G401 (cell line): ENCODE data around the gene PRSS38. TPM values are rescaled to one million over a fixed set of nuclear protein-coding genes. Genes with fewer than 3 reads are reported as not detected.

Experiments
- DNase-seq: peaks from one replicate; pipeline ENCODE4 v3.0.0-alpha.2; 2015; ENCODE audit warnings: low spot score
- in situ Hi-C: cut with HindIII; loops from 2 replicates; pipeline ENCODE4 v1.10.0; 2016; ENCODE audit warnings: low sequenced_read_pairs, mixed read lengths
- total RNA-seq: library from RNA; depleted of rRNA; stranded (reverse); fragments of >200 nt; shearing (Covaris generic); gene quantifications from 2 replicates; pipeline ENCODE4 v1.2.3, GENCODE V29; 2014

PRSS38 gene
- total RNA-seq, 1 experiment from 2014 or later: not detected

DNA sequence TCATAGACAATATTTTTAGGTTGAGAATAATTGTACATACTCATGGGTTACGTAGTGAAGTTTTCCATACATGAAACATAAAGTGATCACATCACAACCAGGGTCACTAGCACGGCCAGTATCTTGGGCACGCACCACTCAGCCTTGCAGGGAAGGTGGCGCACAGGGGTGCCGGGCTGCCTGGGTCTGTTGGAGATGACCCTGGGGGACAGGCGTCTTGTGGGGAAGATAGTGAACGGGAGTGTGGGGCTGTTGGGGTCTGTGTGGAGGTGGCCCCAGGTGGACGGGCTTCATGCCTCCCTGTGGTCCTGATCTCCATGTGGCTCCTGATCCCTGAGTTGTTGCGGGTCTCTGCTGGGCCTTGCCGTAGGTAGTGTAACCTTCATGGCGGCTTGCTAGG, 38.3 kb upstream of the PRSS38 start:
- no peak for DNase-seq
- in situ Hi-C loops: no loop called here

DNA sequence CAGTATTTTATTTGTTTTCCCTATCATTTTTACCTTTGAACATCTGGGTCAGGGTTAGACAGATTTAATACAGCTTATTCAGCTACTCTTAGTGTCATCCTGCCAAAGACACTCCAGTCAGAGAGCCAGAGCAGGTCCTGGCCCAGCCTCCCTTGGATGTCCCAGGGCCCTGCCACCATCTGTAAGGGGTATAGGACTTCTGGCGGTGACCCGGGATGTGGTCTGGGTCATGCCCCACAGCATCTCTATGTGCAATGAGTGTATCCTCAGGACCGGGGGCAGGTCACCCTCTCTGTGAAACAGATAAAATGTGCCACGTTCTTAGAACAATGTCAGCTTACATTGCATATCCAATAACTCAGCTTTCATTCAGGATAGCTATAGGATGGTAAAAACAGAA, 37.8 kb upstream of the PRSS38 start:
- DNase-seq: no peak
- in situ Hi-C loops: no loop called here

DNA sequence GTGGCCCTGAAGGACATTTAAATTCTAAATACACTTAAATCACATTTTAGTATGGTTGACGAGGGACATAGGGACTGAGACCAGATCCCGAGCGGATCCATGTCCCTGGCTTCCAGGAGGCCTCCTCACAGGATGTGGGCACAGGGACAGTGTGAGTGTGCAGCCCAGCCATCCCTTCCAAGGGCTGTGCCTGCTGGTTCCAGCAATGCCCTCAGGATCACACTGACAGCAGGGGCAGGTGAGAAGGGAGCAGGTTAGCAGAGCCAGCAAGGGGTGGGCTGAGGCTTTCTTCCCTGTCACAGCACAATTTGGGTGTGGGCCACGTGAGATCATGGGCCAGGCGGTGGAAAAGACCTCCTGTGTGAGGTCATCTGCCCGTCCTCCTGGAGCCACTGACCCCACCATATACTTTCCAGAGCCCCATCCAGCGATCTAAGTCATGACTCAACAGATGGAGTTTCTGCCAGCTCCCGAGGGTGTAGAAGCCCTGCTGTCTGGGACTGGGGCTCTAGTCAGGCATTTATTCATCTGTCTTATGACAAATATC, 37.0 kb upstream of the PRSS38 start:
- peak; percentile 52 for DNase-seq
- in situ Hi-C loops: no loop called here

DNA sequence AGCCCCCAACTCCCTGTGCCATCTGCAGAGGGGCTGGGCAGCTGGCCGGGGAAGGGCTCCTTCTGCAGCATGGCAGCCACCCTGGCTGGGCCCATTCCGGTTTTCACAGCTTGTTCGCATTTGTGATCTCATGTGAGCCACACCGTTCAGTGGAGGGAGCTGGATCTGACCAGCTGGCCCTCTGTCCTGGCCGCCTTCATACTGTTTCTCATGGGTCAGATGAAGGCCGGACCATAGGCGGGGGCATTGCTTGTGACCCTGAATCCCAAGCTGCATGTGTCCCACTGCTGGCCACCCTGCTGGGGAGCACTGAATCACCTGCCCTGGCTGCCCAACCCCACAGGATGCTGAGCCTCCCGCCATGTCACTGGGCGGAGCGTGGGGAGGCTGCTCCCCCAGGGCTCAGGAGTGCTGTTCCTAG, 36.4 kb upstream of the PRSS38 start:
- in situ Hi-C loops: no loop called here
- peak; percentile 38 for DNase-seq

DNA sequence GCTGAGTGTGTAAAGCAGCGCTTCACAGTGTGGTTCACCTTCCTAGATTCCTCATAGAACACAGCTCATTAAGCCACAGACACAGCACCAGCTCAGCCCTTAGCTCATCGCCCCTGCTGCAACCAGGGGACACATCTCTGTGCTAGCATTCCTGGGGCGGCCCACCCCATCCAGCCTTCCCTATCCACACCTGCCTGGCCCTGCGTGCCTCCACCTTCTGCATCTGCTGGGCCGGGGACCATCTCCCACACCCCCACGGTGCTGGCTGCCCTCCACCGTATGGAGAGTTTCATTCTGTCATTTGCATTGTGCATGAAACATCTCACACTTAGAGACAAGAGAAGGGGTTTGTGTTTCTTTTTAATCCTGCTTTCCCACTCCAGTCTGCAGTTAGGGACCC, 35.8 kb upstream of the PRSS38 start:
- DNase-seq: peak; percentile 16
- in situ Hi-C loops: no loop called here

DNA sequence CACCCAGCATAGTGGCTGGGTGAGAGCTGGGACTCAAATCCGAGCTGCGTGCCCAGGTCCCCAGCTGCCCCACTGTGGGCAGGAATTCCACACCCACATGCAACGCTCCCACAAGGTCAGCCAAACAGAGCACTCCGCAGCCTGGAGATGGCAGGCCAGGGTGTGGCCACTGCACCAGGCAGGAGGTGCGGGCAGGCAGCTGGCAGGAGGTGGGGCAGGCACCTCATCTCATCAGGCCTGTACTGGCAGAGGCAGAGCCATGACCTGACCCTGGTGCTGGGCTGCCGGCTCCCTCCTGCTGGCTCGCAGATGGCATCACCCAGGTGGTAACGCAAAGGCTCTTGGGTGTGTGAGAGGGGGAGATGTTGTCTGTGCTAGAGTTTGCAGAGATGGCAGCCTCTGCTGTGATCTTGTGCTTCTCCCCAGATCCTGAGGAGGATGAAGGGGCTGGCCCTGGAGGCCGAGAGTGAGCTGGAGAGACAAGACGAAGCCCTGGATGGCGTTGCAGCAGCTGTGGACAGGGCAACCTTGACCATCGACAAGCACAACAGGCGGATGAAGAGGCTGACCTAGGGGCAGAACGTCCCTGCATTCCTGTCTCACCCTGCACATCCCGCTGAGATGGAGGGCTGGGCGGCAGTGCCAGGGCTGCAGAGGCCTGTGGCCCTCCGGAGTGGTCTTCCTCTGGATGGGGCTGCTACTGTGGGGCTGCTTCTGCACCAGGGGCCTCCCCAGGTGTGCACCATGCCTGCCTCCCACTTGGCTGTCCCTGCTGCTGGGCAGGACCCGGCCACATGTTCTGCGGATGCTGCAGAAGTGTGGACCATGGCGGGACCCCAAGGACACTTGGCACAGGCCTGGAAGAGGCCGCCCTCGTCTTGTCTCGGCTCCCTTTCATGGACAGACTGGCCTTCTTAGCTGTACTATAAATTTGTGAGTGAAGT, 35.1 kb upstream of the PRSS38 start:
- in situ Hi-C loops: no loop called here
- peak; percentile 75 for DNase-seq

DNA sequence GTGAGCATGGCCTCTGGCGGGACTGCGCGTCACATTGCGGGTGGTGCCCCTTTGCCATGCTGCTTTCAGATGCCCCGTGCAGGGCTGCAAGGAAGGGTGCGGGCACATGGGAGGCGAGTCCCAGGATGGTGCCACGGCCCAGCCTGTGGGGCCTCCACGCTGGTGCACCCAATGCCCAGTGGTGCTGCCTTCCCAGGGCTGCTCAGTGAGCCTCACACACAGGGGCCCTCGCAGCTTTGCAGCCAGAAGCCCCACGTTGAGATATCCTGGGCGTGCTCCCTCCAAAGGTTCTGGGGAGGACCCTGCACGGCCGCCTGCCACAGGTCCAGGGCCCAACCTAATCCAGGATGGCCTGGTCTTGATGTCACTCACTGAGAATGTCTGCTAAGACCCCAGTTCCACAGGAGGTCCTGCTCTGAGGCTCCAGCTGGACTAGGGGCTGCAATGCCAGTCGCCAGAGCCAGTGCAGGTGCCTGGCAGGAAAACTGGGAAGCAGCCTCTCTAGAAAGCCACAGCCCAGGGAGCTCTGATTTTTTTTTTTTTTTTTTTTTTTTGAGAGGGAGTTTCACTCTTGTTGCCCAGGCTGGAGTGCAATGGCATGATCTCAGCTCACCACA, 34.1 kb upstream of the PRSS38 start:
- in situ Hi-C loops: no loop called here
- no peak for DNase-seq

DNA sequence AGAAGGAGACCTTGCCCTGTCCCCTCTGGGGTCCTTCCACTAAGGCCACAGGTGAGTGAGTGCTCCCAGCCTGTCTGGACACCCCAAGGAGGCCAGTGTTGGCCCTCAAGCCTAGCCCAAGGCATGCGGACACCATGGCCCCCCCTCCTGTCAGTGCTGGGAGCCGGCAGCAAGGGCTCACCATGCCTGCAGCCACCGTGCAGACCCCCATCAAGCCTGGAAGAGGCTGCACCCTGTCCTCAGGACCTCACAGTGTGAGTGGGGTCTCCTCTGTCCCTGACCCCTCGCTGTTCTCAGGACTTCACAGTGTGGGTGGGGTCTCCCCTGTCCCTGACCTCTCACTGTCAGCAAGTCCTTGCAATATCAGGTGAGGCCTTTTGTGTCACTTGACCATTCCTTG, 33.2 kb upstream of the PRSS38 start:
- in situ Hi-C loops: no loop called here
- no peak for DNase-seq

DNA sequence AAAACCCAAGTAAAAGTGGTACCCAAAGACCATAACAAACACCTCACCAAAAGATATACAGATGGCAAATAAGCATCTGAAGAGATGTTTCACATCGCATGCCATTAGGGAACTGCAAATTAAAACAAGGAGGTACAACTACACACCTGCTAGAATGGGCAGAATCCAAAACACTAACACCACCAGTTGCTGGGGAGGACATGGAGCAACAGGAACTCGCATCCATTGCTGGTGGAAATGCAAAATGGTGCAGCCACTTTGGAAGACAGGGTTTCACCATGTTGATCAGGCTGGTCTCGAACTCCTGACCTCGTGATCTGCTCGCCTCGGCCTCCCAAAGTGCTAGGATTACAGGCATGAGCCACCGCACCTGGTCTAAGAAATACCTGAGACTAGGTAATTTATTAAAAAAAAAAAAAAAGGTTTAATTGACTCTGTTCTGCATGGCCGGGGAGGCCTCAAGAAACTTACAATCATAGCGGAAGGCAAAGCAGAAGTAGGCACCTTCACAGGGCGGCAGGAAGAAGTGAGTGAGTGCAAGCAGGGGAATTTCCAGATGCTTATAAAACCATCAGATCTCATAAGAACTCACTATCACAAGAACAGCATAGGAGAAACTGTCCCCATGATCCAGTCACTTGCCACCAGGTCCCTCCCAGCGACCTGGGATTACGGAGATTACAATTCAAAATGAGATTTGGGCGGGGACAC, 30.2 kb upstream of the PRSS38 start:
- no peak for DNase-seq
- in situ Hi-C loops: no loop called here

DNA sequence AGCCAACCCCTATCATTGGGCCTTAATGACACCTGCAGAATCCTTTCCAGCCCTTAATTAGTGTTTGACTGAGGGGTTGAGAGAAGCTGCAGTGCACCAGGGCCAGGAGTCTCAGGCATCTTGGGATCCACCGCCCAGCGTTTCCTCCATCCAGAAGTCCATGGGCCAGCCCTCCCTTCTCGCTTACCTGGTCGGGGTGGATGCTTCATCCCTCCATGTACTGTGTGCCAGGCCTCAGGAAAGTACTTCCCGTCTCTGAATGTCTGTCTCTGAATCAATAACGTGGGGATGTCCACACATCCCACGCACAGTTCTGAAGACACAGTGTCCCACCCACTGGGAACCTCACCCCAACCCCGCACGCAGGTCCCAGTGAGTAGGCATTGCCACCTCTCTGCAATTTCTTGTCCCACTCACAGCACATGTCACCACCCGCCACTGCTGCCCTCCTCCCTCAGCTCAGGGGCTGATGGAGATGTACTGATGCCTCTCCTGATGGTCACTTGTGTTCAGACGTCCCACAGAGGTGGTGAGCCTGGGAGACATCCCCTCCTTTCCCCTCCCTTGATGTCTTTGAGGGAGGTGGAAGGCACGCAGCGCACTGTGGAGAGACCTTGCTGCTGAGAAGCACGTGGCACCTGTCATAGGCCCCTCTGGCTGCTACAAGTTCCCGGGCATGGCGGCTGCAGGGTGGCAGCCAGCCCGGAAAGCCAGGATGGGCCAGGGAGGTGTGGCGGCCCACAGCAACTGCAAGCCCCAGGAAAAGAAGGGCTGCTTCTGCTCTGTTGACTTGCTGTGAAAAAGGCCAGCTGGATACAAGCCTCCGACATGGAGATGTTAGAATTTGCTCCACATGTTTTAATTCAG, 29.4 kb upstream of the PRSS38 start:
- in situ Hi-C loops: no loop called here
- peak; percentile 45 for DNase-seq

DNA sequence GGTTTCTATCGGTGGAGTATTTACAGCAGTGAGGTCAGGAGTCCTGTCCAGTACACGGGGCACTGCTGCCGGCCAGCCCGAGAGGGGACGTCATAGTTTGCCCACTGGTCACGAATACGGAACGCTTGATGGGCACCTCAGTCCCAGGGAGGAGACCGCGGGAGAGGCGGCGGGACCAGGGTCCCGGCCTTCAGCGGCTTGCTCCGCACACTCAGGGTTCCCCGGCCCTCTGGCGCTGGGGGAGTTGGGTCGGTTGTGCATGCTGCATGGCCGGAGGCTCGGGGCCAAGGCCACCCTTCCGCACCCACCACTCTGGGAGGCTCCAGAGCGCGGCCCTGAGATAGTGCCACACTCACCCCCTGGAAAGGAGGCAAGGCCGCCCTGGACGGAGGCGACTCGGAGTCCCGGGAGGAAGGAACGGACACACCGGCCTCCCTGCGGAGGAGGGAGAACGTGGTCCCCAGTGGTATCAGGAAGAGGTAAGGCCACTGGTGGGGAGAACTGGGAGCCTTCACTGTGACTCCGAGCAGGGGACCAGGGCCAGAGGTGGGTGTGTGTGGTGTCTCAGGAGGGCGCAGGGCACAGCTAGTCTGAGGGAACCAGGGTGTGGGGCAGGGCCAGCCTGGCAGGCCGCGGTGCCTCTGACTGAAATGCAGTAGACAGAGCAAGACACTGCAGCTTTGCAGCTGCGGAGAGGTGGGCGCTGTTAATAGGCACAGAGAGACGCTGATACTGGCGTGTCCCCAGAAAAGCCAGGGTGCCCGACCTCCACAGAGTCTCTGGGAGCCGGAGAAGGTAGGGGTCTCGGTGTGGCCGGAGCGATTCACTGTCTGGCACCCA, 28.6 kb upstream of the PRSS38 start:
- in situ Hi-C loops: no loop called here
- peak; percentile 47 for DNase-seq

DNA sequence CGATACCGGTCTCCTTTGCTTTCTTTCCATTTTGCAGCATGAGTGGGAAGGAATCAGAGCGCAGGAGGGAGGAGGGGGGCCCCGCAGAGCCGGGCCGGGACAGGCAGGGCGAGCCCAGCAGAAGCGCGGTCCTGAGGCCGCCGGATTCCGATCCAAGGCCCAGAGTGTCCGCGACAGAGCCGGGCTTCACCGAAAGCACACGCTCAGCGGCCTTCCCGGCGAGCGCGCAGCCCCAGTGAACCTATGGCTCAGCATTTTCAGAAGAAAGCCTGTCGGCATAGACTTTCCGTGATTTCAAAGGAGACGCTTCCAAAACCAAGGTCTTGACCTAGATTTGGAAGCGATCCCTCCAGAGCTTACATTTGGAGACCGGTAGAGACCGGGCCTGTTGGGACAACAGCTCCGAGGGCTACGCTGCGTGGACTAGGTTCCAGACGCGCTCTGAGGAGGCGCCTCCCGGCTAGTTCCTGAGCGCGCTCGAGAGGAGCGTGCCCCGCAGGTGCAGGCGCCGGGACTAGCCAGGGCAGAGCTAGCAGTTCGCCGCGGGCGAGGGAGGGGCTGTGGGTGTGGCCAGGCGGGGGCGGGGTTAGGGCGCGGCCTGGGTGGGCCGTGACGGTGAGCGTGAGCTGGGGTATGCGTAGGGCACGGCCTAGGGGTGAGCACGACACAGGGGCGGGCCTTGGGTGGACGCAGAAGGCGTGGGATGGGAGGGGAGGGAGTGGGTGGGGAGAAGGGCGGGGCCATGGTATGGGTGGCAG, 27.8 kb upstream of the PRSS38 start:
- in situ Hi-C loops: no loop called here
- DNase-seq: peak; percentile 98

DNA sequence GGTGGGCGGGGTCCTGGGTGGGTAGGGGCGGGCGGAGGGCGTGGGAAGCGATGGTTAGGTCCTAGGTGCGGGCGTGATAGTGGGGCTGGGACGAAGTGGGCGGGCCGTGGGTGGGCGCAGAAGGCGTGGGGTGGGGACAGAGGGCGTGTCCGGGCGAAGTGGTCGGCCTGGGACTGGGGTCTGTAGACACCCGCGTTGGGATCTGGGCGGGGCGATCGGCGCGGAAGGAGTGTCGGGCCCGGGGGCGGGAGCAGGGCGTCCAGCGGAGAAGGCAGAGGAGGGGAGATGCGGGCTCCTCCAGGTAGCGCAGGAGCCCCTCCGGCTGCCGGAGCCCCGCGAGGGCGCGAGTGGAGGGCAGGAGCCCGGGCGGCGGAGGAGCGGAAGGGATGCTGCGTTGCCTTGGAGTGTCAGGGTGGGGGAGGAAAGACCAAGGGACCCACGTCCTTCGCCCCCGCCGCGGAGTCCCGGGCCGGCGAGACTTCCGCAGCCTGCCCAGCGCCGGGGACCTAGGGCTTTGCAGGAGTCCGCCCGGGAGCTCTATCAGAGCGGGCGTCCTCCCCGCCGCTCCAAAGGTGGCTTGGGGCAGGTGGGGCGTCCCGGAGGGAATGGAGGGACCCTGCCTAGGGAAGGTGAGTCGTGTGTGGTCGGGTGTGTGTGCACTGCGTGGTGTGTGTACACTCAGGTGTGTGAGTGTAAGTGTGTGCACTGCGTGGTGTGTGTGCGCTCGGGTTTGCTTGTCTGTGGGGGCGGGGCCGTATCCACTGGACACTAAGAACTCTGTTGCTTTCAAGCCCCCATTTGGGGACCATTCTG, 27.0 kb upstream of the PRSS38 start:
- in situ Hi-C loops: no loop called here

DNA sequence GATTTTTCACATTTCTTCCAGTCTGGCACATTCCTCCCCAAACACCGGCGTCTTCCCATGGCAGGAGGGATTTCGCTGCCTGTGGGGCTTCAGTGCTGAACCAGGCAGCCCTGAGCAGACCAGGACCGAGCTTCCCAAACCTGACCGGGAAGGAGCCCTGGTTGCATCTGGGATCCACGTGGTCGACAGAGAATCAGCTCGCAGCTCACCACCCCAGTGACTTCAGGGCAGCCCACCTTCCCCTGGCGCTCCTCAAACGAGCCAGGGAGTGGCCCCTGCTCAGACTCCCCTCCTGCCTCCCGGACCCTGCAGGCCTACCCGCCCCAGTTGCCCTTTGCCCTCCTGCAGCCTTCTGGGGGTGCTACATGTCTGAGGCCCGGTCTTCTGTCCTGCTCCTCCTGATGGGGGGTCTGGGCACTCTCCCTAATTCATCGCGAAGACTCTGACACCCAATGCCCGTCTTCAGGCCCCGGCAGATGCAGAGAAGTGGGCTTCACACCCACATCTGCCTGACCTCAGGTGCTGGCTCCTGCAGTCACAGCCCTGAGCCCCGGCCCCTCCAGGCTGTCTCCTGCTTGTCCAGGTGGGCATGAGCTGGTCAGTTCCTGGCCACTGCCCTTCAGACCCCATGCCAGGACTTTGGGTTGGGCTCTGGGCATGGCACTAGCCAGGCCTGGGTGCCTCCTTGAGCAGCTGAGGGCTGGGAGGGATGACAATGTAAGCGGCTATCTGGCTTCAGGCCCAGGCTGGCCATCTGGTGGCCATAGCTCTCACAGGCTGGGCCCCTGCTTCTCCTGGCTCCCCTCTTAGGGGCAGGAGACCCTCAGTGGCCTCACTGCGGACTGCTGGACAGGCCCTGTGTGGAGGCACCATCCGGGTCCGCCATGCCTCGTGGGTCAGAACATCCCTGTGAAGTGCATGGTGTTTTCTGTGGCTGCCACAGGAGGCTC, 26.1 kb upstream of the PRSS38 start:
- DNase-seq: peak; percentile 86
- in situ Hi-C loops: no loop called here

More for the DNA sequence above, 27.0 kb upstream of the PRSS38 start:
- no peak for DNase-seq

DNA sequence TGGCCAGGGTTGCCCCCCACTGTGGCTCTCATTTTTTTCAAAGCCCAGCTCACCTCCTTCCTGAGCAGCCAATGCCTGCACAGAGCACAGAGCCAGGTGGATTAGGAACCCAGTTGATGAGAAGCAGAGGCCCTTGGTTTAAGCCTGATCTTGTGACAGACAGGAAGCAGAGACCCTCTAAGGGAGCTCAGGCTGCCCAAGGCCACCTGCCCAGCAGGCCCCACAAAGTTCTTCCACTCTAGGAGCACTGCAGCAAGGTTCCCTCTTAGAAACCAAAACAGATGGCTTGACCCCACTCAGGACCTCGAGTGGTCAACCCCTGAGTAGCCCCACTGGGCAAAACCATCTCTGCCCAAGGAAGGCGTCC, 25.5 kb upstream of the PRSS38 start:
- in situ Hi-C loops: no loop called here
- DNase-seq: peak; percentile 79

DNA sequence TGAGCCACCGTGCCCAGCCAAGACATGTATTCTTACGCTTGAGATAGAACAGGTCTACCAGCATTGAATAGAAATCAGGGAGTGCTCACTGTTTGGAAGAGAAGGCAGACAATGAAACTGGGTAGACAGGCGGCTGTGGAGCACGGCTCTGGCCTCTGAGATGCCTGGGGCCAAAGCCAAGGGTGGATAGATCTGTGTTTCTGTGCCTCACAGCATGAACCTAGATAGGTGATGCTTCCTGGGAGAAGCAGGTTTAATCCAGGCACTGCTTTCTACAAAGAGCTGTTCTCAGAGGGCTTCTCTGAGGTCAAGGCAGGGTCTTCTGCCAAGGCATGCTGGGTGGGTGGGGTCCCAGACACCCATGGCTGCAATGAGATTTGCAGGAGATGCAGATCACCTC, 24.6 kb upstream of the PRSS38 start:
- in situ Hi-C loops: no loop called here

More for the DNA sequence above, 24.6 kb upstream of the PRSS38 start:
- no peak for DNase-seq
